Measurements from ENCODE around the gene CDK5RAP3.
"Not testable (repeated sequence)": the region's sequence is repeated elsewhere in the genome, so short reads cannot be mapped to it uniquely, and the experiment has no call there.

Gene CDK5RAP3

DNA sequence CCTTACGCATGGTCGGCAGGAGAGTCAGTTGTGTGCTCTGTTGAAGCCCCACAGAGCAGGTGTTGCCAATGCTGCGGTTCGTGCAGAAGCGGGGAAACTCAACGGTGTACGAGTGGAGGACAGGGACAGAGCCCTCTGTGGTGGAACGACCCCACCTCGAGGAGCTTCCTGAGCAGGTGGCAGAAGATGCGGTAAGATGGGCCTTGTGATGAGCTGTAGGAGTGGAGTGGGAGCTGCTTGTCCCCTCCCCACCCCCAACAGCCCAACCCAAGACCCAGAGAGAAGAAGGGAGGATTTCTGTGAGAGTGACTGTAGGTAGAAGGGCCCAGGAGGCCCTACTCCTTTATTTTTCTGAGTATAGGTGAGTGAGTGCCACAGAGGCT is 4.9 kb downstream of the CDK5RAP3 start:
- no peak for DNase-seq (ENCODE audit: low read depth)

DNA sequence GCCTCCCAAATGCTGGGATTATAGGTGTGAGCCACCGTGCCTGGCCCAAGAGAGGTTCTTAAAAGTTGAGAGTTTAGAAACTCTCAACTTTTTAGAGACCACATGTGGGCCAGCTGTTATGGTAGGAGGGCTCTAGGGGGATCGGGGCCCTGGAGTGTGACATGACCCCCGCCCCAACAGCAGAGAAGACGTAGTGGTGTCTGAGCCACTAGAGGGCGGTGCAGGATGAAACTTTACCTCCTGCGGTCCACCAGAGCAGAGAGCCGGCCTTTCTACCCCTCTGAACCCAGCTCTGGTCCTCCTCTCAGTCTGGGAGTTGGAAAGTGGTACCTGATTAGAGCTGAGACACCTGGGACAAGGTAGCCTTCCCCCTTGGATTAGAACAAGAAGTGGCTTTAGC is 7.4 kb downstream of the CDK5RAP3 start:
- DNase-seq (ENCODE audit: low read depth): no peak

DNA sequence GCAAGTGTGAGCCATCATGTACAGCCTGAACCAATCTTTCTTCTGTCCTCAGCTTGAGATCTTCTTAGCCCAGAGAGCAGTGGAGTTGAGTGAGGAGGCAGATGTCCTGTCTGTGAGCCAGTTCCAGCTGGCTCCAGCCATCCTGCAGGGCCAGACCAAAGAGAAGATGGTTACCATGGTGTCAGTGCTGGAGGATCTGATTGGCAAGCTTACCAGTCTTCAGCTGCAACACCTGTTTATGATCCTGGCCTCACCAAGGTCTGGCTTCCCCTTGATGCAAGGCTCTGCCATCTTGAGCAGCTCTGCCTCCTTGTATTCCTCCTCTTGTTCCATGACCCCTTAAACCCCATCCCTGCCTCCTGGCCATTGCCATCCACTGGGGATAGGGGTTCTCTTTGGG is 9.6 kb downstream of the CDK5RAP3 start:
- no peak for DNase-seq (ENCODE audit: low read depth)

DNA sequence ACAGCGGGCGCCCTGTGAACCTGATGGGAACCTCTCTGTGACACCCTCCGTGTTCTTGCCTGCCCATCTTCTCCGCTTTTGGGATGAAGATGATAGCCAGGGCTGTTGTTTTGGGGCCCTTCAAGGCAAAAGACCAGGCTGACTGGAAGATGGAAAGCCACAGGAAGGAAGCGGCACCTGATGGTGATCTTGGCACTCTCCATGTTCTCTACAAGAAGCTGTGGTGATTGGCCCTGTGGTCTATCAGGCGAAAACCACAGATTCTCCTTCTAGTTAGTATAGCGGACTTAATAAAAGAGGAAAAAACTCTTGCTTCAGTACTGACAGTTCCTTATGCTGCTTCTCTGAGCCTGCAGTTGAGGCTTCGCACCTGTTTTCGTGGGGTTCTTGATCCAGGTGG is 10.5 kb downstream of the CDK5RAP3 start:
- DNase-seq (ENCODE audit: low read depth): no peak

DNA sequence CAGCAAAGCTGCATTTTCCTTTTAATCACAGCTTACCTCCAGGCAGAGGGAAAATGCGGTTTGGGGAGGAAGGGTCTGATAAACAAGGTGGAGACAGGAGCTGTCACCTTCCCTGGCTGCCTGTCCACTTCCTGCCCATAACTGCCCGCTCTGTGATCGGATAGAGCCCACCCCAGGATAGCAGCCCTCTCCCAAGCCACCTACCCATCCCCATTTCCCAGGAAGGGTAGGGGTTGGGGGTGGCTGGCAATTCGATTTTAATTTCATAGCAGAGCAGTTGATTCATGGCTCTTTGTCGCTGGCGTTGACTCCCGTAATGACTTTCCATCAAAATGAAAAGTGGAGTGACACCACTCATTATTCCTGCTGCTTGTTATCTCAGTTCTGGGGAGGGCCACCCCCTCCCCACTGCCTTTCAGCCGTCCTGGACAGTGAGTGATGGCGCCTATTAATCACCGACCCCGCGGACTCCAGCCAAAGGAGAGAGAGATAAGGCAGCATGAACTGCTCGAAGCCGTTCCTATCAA is 11.2 kb downstream of the CDK5RAP3 start:
- DNase-seq (ENCODE audit: low read depth): no peak

DNA sequence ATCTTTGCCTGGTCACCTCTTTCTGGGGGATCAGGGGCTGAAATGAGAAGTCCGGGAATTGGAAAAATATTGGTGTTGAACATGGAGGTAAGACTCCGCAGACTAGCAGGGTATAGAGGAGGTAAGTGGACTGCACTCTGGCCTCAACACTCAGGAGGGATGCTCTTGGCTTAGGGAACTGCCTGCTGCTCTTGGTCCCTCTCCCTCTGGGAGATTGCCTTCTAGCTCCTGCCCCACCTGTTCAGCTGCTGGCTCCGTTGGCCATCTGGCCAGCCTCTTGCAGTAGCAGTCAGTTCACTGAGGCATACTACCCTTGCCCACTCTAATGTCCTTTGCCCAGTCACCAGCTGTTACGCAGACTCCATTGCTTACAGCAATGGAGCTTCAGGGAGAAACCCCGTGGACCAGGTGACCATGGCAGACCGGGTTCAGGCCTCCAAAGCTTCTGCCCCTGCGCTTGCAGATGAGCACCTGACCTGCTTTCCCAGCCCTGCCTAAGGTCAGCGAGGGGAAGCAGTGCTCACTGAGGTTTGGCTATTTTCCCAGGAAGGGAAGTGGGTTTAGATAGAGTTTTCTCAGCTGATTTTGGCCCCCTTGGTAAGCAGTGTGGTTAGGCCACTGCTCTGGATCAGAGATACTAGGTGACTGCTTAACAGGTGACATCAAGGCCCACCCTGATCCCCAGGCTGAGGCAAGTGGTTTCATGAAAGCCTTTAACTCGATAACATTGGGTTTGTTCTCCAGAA is 11.9 kb downstream of the CDK5RAP3 start:
- DNase-seq (ENCODE audit: low read depth): no peak

DNA sequence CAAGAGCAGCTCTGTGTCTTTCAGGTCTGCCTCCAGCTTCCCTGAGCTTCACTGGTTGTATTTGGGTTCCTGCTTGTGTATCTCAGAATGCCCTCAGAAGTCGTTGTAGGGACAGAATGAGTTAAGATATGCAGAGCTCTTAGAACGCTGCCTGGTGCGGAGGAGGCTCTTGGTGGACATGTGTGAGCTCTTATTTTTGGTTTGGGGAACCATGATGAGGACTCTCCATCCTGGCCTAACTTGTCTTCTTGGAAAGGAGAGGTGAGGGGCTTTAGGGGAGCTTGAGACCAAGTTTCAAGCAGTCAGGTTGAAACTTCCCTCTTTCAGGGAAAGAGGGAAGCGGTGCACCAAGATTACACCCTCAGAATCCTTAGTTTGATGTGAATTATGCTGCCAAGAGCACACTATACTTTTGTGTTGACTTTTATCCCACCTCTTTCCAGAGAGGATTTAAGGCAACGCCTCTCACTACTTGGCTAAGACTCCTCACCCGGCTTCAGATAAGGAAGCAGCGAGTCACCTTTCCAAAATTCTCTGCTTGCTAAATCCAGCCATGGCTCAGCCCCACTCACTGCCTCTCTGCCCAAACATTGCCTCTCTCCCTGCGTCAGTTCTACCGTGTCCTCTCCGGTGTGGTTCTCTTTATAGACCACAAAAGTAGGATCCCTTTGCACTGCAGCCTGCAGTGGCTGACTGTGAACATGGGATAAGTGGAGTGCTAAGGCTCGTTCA is 12.7 kb downstream of the CDK5RAP3 start:
- no peak for DNase-seq (ENCODE audit: low read depth)

DNA sequence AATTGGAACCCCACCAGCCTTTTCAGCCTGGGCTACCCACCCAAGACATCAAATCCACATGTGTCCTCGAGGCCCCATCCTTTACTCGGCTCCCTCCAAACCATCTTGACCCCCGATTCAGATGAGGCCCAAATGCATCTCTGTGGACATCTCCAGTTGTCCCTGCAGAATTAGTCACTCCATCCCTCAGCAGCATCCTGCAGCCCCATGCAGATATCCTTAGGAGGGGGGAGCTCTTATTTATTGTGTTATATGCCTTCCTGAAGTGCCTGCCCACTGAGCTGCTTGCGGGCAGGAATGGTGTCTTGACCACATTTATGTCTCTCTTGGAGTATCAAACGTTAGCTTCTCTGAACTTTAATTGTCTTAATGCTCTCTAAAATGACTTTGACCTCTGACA is 15.6 kb downstream of the CDK5RAP3 start:
- DNase-seq (ENCODE audit: low read depth): no peak

DNA sequence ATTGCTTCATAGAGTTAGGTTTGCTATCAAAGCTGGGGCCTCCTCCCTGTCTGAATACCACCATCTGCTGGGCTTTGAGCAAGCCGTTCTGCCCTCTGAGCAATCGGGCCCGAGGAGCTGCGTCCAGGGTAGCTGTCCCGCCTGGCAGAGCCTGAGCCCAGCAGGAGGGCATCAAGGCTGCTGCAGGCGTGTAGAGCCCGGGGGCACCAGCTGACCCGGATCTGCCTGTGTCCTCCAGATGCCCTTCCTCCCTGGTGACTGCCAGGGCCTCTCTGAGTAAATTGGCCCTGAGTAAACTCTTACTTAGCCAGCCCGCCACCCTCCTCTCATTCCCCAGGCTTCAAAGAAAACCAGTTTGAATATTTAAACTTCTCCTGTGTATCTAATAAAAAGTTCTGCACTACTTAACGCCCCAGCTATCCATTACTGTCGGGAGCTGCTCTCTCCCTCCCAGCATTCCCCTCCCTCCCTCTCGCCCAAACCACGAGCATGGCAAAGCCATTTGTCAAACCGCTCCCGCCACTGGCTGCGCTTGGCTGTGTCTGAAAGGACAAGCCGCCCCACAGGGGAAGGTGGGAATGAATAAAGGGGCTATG is 16.4 kb downstream of the CDK5RAP3 start:
- DNase-seq (ENCODE audit: low read depth): no peak

DNA sequence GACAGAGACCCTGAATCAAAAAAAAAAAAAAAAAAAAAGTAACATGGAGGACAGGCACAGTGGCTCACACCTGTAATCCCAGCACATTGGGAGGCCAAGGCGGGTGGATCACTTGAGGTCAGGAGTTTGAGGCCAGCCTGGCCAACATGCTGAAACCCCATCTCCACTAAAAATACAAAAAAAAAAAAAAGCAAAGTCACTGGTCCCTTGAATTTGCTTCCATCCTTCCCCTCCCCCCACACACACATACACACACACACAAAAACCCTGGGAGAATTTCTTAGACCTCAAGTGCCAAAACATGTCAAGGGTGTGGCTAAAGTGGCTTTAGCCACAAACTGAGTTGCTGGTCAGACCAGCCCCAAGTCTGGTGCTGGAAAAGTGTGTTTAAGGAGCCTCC is 17.5 kb downstream of the CDK5RAP3 start:
- DNase-seq (ENCODE audit: low read depth): not testable (repeated sequence)

DNA sequence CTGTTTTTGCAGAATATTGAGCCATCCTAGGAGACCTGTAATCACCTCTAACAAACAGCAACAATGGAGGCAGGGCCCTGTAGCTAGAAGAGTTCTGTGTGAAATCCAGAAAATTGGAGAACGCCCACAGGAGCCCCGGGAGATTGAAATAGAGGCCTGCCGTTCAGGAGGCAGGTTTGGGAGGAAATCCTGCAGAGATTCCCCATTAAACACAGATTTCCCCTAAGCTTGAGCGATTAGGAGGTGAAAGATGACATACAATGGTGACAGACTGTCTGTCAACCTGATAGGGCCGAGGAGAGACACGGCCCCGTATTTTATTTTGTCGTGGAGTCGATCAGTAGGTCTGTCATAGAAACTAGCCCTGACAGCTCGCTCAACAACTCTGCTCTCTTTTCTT is 18.2 kb downstream of the CDK5RAP3 start:
- DNase-seq (ENCODE audit: low read depth): no peak

DNA sequence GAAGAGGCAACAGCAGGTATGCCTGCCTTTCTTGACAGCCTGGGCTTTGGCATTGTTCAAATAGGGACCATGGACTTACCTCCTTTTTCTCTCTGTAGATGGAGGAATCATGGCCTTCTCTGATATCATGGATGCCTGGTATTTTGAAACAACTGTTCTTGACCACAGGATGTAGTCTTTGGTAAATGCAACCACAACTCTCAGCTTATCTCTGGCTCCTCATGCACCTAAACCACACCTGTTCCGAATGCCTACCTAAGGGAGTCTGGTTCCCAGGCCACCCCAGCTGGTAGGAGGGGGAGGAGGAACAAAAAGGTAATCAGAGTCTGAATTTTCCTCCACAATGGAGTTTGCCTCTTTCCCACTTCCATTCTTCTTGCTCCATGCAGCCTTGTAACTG is 18.8 kb downstream of the CDK5RAP3 start:
- DNase-seq (ENCODE audit: low read depth): no peak

DNA sequence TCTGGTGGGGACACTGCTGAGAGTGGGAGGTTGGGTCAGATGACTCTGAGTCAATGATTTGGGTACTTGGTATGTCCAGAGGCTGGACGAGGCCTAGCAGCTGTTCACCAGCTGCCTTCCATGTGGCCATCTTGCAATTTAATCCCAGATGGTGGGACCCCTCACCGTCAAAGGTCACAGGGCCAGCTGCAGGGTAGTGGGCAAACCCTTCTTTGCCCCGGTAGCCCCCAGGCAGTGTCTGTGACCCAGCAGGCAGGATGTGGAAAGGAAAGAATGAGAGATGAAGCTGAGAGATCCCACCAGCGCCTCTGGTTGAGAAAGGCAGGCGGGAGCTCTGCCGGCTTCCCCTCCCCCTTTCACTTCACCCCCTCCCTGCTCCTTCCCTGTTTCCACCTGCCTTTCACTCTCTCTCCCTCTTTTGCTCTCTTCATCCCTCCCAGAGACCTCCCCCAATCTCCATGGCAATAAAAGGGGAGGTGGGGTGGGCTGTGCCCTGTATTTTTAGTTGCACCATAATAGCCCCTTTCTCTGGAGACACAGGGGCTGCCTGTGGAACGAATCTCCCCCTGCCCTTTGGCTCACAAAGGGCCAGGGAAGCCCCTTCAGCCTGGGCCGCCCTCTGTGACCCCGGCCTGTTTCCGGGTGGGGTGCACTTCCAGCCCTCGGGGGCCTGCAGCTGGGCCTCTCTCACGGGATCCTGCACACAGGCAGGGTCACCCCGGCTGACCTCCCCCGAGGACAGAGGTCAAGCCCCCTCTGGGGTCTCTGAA is 20.2 kb downstream of the CDK5RAP3 start:
- no peak for DNase-seq (ENCODE audit: low read depth)

DNA sequence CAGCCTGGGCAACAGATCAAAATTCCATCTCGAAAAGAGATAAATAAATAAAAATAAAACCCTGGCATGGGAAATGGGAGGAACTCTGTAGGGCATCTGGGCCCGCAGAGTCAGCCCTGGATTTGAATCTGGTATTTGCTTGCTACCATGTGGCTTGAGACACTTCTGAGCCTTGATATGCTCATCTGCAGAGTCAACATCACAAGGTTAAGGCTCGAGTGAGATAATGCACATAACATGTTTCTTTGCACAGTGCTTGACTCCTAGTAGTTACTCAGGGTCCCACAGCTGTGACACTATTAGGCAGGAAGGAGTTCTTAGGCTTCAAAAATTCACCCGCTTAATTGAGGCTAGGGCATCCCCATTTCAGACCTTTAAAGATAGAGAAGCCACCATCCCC is 21.3 kb downstream of the CDK5RAP3 start:
- no peak for DNase-seq (ENCODE audit: low read depth)

DNA sequence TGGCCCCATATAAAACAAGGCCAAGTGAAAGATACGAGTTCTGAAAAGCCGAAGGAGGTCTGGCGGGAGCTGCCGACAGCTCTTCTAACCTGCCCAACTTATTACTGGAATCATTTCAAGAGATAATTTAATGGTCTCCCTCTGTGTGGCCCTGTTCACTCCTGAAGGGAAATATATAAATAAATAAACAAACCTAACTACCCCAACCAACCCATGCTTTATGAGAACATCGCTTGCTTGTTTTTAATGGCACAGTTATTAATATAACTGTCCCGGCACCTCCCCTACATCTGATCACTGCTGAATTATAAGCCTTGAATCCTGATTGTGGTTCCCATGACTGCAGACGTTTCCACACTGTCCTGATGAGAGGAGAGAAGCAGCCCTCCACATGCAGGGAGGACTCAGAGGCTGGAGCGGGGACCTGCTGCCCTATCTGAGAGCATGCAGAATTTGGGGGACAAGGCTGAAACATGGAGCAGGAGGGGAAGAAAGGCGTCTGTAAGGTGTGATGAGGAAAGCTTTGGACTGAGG is 22.2 kb downstream of the CDK5RAP3 start:
- no peak for DNase-seq (ENCODE audit: low read depth)

DNA sequence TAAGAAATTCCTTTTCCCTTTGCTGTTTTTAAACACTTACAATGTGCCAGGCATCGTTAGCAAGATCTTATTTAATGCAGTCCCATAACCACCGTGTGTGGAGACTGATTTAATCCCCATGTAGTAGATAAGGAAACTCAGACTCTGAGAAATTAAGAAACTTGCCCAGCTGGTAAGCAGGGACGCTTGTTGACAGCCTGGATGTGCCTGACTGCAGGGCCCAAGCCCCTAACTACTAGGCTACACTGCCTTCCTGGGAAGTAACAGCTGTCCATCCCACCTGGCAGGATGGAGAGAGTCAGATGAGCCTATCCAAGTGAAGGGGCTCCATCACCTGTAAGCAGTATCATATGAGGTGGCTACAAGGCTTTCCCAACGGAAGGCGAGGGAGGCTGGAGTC is 23.1 kb downstream of the CDK5RAP3 start:
- no peak for DNase-seq (ENCODE audit: low read depth)

DNA sequence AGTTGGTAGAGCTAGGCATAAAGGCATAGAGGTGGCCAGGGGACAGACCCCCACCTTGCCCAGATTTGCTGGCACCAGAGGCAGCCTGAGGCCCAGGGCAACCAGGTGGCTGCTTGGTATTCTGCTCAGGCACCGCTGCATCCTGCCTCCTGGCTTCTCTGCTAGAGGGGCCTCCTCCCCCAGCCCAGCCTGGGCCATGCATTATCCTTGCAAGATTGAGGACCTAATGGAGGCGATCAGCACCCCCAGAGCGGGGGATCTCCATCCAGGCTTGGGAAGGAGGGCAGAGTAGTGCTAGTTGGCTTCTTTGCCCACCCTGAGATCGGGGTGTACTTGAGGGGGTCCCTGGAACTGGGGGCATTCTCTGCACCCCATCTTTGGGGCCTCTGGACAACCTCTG is 23.8 kb downstream of the CDK5RAP3 start:
- DNase-seq (ENCODE audit: low read depth): no peak

DNA sequence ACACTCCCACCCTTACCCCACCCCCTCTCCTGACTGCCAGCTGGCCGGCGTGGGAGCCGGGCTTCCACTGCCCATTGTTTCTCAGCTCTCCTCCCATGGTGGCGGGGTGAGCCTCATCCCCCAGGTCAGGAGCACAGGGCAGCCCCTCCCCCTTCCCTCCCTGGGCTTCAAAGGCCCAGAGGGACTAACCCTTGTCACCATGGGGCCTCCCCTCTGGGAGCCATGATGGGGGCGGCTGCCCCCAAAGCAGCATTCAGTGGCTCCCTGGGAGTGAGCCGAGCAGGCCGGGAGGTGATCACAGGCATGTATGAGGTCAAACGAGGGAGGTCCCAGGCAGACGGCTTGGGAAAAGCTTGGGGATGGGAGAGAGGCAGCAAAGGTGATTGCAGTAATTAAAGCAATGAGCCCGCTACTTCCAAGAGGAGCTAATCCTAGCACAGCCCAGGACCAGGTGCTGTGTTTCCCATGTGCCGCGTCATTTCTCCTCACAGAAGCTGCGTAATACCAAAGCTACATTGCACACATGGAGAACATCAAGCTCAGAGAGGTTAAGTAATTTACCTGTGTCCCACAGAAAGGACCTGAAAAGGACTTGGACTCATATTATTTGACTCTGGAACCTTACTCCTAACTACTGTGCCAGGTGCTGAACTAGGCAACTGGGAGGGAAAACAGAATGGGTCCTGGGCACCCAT is 24.5 kb downstream of the CDK5RAP3 start:
- DNase-seq (ENCODE audit: low read depth): no peak

DNA sequence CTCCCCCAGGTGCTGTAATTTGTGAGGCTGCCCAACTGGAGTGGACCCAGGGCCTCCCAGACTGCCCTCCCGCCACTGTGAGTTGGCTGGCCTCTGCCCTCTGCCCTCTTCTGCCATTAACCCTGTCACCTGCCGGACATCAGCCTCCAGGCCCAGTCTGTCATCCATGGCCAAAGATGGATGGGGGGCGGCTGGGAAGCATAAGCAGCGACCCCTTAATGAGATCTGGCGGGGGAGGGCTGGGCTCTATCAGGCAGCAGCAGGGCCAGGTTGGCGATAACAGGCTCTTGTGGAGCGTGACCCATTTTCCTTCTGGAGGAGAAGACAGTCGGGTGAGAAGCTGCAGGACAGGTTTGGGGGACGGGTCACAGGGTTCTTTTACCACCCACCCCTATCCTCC is 25.3 kb downstream of the CDK5RAP3 start:
- no peak for DNase-seq (ENCODE audit: low read depth)

DNA sequence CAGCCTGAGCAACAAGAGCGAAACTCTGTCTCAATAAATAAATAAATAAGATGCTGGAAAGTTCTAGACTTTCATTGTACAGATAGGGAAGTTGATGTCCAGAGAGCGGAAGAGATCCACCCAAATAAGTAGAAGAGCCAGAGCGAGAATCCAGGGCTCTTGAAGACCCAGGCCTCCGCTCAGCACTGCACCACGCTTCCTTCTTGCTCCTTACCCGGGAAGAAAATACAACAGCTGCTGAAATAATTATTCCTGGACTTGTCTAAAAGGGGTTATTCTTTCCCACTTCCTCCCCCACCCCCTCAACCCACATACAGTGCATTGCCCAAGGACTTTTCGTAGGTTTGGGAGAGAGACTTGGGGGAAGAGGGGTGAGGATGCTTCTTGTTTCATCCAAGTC is 26.7 kb downstream of the CDK5RAP3 start:
- DNase-seq (ENCODE audit: low read depth): no peak

DNA sequence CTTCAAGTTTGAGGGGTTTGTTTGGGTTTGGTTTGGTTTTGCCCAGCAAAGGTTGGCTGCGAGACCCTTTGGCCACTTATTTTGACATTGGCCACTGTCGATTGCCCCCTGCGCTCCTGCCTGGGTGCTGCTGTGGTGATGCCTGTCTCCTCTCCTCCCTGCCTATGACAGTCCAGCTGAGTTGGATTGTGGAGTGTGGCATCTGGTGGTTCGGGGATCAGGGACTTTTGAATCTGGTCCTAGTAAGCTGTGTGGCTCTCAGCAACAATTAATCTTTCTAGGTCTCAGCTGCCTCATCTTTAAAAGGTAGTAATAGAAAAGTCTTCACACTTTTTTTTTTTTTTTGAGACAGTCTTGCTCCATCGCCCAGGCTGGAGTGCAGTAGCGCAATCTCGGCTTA is 27.1 kb downstream of the CDK5RAP3 start:
- DNase-seq (ENCODE audit: low read depth): no peak

DNA sequence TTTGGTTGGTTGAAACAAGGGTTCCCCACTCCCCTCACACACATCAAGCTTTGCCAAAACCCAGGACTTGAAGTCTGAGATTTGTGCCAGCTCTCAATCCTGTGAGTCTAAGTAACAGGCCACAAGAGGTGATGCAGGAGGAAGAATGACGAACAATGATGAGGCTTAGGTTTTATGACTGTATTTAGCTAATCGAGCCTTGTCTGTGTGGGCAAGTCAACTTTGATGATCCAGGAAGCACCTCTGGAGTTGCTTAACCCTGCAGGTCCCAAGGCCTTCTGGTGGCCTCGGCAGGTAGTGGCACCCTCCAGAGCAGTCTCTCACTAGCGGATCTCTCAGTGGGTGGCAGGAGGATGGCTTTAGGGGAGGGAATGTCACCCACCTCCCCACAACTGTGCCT is 28.7 kb downstream of the CDK5RAP3 start:
- no peak for DNase-seq (ENCODE audit: low read depth)
